Immature natural killer cell (primary cell): ENCODE data around the gene FXYD7. TPM values are rescaled to one million over a fixed set of nuclear protein-coding genes. Genes with fewer than 3 reads are reported as not detected.
A peak's percentile ranks its signal among the peaks of the same experiment; 100 is the strongest.
"Not testable (repeated sequence)": the region's sequence is repeated elsewhere in the genome, so short reads cannot be mapped to it uniquely, and the experiment has no call there.

Experiments used
- DNase-seq, 3 donors: peaks; one replicate each; pipeline ENCODE4 v3.0.0; 2022; ENCODE audit warnings: mixed read lengths in 1 of 3
- H3K27ac Mint-ChIP-seq, 6 donors: one replicate each; pipeline ENCODE4 v1.8.0; 2020; ENCODE audit warnings: mixed read lengths in 6 of 6, mild to moderate bottlenecking in 5 of 6, inconsistent platforms in 4 of 6, moderate library complexity in 3 of 6
- H3K27me3 Mint-ChIP-seq, 3 donors: one replicate each; pipeline ENCODE4 v1.8.0; 2020 to 2021; ENCODE audit warnings: low read depth in 3 of 3, mild to moderate bottlenecking in 3 of 3, mixed read lengths in 3 of 3, moderate library complexity in 3 of 3, inconsistent platforms in 1 of 3
- H3K36me3 Mint-ChIP-seq, 3 donors: one replicate each; pipeline ENCODE4 v1.8.0; 2020; ENCODE audit warnings: mixed read lengths in 3 of 3, inconsistent platforms in 2 of 3, mild to moderate bottlenecking in 2 of 3
- H3K4me1 Mint-ChIP-seq, 2 donors: one replicate each; pipeline ENCODE4 v1.8.0; 2020; ENCODE audit warnings: inconsistent platforms in 2 of 2, mild to moderate bottlenecking in 2 of 2, mixed read lengths in 2 of 2, moderate library complexity in 1 of 2
- H3K4me3 Mint-ChIP-seq, 5 donors: one replicate each; pipeline ENCODE4 v1.8.0; 2020; ENCODE audit warnings: mild to moderate bottlenecking in 5 of 5, mixed read lengths in 5 of 5, inconsistent platforms in 3 of 5, moderate library complexity in 3 of 5
- H3K9me3 Mint-ChIP-seq, 6 donors: one replicate each; pipeline ENCODE4 v1.8.0; 2020; ENCODE audit warnings: mild to moderate bottlenecking in 6 of 6, mixed read lengths in 6 of 6, inconsistent platforms in 4 of 6, moderate library complexity in 3 of 6
- polyA plus RNA-seq, 3 donors: library from polyadenylated mRNA; unstranded; fragments of 300-500 nt; fragmentation: Illumina TruSeq; gene quantifications; one replicate each; pipeline ENCODE4 v1.2.3, GENCODE V29; 2021

Gene FXYD7, protein sequence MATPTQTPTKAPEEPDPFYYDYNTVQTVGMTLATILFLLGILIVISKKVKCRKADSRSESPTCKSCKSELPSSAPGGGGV
- polyA plus RNA-seq = 1 to 10 TPM; 2.1 to 4.1 (median 2.5) TPM

DNA sequence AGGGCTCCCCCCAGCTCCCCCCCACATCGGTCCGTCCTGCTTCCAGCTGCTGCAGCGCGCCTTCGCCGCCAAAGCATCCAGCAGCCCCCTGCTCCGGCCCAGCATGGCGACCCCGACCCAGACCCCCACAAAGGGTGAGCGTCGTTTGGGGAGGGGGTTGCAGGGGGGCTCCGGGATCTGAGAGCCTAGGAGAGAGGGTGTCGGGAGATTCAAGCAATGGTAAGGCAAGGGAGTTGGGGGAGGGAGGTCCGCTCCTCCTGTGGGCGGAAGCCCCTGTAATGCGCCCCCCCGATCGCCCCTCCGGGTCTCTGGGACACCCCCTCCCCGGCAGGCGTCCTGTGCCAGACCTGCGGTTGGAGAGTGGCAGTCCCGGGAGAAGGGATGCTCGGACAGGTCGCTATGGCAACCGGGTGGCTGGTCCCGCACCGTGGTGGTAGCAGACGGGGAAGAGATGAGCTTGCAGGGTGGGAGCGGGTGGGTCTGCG is at the start of gene FXYD7:
TSS of gene FXYD7 (plus strand) at position 25 of the 485 bp plus-strand sequence. CDS start at position 104, 79 bp downstream.
- DNase-seq = peak; percentile 30 to 33 (median 31)
- H3K9me3 Mint-ChIP-seq = no peaks in the 10 kb centered on the region
- peak within 1 kb of the TSS; percentile 58 to 87 (median 73) for H3K4me3 Mint-ChIP-seq
- H3K27me3 Mint-ChIP-seq = peaks cover 2 to 10% (median 4%) of the 10 kb centered on the region in 3 donors
- peaks cover 28 to 36% of the 10 kb centered on the region in 2 donors for H3K4me1 Mint-ChIP-seq
- peak within 1 kb of the TSS in 4 of 6 donors; percentile 2 to 89 (median 20) for H3K27ac Mint-ChIP-seq
- H3K36me3 Mint-ChIP-seq = peaks cover 0 to 7% (median 0%) of the 10 kb centered on the region in 3 donors

DNA sequence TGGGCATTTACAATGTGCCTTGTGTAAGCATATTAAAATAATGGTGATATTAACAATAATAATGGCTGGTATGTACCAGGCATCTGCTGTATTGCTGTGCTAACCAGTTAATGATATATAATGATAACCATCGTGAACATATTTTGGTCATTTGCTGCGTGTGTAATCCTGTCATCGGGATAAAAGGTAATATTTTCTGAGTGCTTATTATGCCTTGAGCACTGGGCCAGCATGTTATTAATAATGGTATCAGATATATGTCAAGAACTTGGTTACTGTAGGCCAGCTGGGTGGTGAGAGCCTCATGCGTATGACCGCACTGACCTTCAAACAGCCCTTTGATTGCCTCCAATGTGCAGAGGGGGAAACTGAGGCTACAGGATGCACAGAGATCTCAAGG is 49.6 kb upstream of the FXYD7 start:
- Mint-ChIP-seq H3K9me3 (no peaks in the 10 kb centered on the region), H3K27ac (no peak overlapping the region), H3K4me1 (peaks cover 2 to 7% of the 10 kb centered on the region in 2 donors), H3K4me3 (no peak overlapping the region), H3K36me3 (no peaks in the 10 kb centered on the region), H3K27me3 (peaks cover 0 to 5% (median 1%) of the 10 kb centered on the region in 3 donors)
- DNase-seq = no peak

DNA sequence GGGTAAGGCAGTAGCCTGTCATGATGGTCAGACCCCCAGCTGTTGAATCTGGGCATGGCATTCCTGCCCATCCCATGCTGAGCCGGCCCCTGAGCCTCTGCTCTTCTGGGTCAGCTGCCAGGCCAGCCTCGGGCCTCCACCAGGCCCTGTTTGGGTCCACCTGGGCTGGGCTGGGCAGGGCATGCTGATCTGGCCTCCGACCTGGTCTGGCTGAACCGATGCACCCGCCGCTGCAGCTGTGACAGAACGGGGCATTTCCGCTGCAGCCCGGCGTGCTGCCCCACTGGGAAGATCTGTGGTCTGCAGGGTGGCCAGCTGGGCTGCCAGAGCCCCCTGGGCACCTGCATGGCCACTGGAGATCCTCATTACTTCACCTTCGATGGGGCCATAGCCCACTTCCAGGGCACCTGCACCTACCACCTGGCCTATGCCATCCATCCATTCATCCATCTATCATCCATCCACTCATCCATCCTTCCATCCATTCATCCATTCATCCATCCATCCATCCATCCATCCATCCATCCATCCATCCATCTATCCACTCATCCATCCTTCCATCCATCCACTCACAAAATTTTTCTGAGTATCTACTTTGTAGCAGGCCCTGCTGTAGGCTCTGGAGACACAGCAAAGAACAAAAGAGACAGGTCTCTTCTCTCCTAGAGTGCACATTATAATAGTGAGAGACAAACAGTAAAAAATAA is 49.0 kb upstream of the FXYD7 start:
- Mint-ChIP-seq H3K4me3 (no peak overlapping the region), H3K4me1 (peaks cover 2 to 7% of the 10 kb centered on the region in 2 donors), H3K27me3 (peaks cover 0 to 5% (median 1%) of the 10 kb centered on the region in 3 donors), H3K36me3 (no peaks in the 10 kb centered on the region), H3K27ac (no peak overlapping the region), H3K9me3 (no peaks in the 10 kb centered on the region)
- DNase-seq = no peak

DNA sequence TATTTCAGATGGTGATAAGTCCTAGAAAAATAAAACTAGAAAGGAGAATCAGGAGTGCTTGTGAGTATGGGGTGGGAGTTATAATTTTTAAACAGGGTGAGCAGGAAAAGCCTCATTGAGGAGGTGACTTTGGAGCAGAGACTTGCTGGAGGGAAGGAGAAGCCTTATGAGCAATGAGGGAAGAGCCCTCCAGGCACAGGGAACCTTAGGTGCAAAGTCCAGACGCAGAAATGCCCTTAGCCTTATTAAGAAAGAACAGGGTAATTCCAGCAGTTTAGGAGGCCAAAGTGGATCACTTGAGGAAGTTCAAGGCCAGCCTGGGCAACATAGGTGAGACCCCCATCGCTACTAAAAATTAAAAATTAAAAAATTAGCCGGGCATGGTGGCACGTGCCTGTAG is 48.4 kb upstream of the FXYD7 start:
- Mint-ChIP-seq H3K9me3 (no peaks in the 10 kb centered on the region), H3K36me3 (no peaks in the 10 kb centered on the region), H3K27me3 (peaks cover 0 to 5% (median under 1%) of the 10 kb centered on the region in 3 donors), H3K27ac (no peak overlapping the region), H3K4me3 (no peak overlapping the region), H3K4me1 (peaks cover 2 to 7% of the 10 kb centered on the region in 2 donors)
- no peak for DNase-seq

DNA sequence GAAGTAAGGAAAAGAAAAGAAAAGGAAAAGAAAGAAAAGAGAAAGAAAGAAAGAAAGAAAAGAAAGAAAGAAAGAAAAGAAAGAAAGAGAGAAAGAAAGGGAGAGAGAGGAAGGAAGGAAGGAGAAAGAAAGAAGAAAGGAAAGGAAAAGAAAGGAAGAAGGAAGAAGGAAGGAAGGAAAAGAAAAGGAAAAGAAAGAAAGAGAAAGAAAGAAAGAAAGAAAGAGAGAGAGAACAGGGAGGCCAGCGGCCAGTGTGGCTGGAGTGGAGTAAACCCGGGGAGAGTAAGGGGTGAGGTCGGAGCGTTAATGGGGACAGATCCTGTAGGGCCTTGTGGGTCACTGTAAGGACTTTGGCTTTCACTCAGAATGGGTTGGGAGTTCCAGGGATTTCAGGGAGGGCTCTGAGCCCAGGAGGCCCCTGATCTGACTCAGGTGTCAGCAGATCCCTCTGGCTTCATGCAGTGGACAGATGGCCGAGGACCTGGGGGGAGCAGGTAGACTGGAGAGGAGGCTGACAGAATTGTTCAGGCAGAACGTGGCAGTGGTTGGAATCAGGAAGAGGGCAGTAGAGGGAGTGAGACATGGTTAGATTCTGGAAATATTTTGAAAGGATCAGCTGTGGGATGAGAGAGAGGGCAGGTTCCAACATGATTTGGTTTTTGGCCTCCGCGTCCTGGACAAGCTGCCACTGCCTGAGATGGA is 47.2 kb upstream of the FXYD7 start:
- no peaks in the 10 kb centered on the region for H3K9me3 Mint-ChIP-seq
- no peaks in the 10 kb centered on the region for H3K36me3 Mint-ChIP-seq

DNA sequence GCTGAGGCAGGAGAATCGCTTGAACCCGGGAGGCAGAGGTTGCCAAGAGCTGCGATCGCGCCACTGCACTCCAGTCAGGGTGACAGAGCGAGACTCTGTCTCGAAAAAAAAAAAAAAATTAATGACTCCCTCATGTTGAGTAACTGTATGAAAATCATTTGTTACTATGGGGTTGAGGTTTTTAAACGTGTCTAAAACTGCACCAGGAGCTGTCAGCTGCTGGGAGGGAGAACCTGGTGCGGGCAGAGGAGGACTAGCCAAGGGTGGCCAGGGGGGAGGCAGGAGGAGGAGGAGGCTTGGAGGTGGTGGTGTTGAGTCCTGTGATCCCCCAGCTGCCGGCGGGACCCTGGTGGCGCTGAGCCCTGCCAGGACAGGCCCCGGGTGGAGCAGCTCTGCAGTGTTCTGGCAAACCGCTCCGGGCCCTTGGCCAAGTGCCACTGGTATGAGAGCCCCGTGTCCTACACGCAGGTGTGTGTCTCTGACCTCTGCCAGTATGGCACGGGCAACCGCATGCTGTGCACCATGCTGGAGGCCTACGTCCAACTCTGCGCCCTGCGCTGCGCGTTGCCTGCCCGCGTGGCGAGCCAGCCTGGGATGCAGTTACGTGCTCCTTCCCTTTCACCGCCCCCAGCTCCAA is 44.5 kb upstream of the FXYD7 start:
- Mint-ChIP-seq H3K36me3 (no peaks in the 10 kb centered on the region), H3K4me3 (no peak overlapping the region), H3K9me3 (no peaks in the 10 kb centered on the region), H3K27ac (no peak overlapping the region), H3K4me1 (no peaks in the 10 kb centered on the region), H3K27me3 (peaks cover 0 to 2% (median 0%) of the 10 kb centered on the region in 3 donors)
- no peak for DNase-seq

More for the DNA sequence above, 47.2 kb upstream of the FXYD7 start:
- H3K27me3 Mint-ChIP-seq = peaks cover 0 to 2% (median 0%) of the 10 kb centered on the region in 3 donors
- no peaks in the 10 kb centered on the region for H3K4me1 Mint-ChIP-seq
- no peak overlapping the region for H3K27ac Mint-ChIP-seq
- H3K4me3 Mint-ChIP-seq = no peak overlapping the region
- no peak for DNase-seq

DNA sequence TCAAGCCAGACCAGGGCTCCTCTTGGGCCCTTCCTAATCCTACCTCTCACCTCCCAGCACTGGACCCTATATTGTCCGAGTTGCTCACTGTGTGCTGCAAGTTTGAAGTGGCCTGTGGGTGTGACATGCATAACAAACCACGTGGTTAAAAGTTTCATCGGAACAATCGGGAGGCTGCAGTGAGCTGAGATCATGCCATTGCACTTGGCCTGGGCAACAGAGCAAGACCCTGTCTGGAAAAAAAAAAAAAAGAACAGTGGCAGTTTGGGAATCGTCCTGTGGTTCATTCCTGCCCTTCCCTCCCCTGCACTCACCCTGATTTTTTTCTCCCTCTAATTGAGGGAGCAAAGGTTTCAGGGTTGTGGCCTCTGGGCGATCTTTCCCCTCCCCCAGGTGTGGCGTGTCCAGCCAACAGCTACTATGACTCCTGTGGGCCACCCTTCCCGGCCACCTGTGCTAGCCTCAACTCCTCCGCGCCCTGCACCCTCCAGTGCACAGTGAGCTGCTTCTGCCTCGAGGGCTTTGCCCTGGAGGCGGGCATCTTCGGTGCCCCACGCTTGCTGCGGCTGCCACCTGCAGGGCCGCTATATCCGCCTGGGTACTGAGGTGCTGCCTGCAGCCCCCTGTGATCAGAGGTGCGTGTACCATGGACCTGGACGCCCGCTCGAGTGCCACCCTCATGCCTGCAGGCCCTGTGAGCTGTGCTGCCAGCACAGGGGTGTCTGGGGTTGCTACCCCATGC is 43.7 kb upstream of the FXYD7 start:
- no peak for DNase-seq
- Mint-ChIP-seq H3K4me1 (no peaks in the 10 kb centered on the region), H3K4me3 (no peak overlapping the region), H3K27ac (no peak overlapping the region), H3K9me3 (no peaks in the 10 kb centered on the region), H3K36me3 (no peaks in the 10 kb centered on the region), H3K27me3 (peaks cover 0 to 3% (median 2%) of the 10 kb centered on the region in 3 donors)

DNA sequence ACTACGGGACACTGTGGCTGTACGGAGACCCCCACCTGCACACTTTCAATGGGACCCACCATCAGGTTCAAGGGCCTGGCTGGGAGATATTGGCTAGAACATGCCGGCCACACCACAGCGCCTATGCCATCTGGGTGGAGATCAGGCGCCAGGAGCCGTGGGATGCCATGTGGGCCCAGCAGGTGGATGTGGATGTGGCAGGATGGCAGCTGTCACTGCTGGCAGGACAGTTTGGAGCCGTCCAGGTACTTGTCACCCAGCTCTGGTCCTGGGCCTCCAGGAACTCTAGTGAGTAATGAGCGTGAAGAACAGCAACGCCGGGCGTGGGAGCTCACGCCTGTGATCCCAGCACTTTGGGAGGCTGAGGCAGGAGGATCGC is 43.2 kb upstream of the FXYD7 start:
- Mint-ChIP-seq H3K4me1 (no peaks in the 10 kb centered on the region), H3K27ac (no peak overlapping the region), H3K4me3 (no peak overlapping the region), H3K27me3 (peaks cover 0 to 3% (median 2%) of the 10 kb centered on the region in 3 donors), H3K36me3 (no peaks in the 10 kb centered on the region), H3K9me3 (no peaks in the 10 kb centered on the region)
- DNase-seq = no peak

DNA sequence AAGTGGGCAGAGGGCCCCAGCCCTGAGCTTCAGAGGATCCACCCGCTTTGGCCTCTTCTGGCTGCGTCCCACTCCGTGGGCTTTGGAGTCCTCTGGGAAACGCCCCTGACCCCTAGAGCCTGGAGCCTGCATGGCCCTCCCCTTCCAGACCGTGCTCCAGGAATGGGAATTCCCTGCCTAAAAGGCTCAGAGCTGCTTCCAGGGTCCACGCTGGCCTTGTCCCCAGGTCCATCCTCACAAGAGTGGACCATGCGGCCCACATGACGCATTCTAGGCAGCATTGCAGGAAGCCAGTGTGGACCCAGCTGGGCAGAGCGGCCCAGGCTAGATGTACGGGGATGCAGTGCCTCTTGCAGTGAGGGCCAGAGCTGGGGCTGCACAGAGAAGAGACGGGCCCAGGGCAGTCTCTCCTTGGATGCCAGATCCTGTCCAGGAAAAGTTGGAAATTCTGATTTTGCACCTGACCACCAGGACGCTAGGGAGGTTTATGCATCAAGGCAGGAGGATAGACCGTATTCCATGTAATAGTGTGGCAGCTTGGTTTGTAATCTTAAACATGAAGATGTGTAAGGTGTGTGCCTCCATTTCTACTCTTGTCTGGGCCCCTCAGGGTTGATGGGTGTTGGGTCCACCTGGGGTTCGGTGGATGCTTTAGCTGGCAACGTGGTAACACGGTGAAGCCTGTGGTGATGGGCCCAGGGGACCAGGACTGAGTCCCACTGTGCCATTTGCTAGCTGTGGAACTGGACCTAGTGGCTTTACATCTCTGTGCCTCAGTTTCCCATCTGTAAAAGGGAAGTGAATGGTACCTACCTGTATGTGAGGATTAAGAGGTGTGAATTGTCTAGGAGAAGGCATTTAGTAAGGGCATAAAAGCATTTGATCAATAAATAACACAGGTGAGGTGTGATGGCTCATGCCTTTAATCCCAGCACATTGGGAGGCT is 42.2 kb upstream of the FXYD7 start:
- Mint-ChIP-seq H3K27ac (no peak overlapping the region), H3K36me3 (no peaks in the 10 kb centered on the region), H3K9me3 (no peaks in the 10 kb centered on the region), H3K4me1 (no peaks in the 10 kb centered on the region), H3K4me3 (no peak overlapping the region), H3K27me3 (peaks cover 0 to 3% (median 2%) of the 10 kb centered on the region in 3 donors)
- no peak for DNase-seq

DNA sequence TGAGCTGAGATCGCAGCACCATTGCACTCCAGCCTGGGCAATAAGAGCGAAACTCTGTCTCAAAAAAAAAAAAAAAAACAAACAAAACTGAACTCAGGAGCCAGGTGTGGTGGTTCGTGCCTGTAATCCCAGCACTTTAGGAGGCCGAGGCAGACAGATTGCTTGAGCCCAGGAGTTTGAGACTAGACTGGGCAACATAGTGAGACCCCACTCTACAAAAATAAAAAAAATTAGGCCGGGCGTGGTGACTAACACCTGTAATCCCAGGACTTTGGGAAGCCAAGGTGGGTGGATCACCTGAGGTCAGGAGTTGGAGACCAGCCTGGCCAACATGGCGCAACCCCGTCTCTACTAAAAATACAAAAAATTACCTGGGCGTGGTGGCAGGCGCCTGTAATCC is 41.1 kb upstream of the FXYD7 start:
- H3K4me1 Mint-ChIP-seq, DNase-seq, H3K9me3 Mint-ChIP-seq, H3K27me3 Mint-ChIP-seq, H3K27ac Mint-ChIP-seq, H3K4me3 Mint-ChIP-seq, H3K36me3 Mint-ChIP-seq: not testable (repeated sequence)

DNA sequence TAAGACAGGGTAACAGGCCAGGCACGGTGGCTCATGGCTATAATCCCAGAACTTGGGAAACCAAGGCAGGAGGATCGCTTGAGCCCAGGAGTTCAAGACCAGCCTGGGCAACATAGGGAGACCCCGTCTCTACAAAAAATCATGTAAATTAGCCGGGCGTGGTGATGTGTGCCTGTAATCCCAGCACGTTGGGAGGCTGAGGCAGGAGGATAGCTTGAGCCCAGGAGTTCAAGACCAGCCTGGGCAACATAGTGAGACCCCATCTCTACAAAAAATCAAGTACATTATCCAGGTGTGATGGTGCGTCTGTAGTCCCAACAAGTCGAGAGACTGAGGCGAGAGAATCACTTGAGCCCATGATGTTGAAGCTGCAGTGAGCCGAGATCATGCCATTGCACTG is 39.4 kb upstream of the FXYD7 start:
- not testable (repeated sequence) for H3K4me1 Mint-ChIP-seq, H3K4me3 Mint-ChIP-seq, H3K36me3 Mint-ChIP-seq, H3K9me3 Mint-ChIP-seq, H3K27me3 Mint-ChIP-seq, DNase-seq
- H3K27ac Mint-ChIP-seq = peak overlapping the region in 2 of 6 donors; percentile 3 to 27

DNA sequence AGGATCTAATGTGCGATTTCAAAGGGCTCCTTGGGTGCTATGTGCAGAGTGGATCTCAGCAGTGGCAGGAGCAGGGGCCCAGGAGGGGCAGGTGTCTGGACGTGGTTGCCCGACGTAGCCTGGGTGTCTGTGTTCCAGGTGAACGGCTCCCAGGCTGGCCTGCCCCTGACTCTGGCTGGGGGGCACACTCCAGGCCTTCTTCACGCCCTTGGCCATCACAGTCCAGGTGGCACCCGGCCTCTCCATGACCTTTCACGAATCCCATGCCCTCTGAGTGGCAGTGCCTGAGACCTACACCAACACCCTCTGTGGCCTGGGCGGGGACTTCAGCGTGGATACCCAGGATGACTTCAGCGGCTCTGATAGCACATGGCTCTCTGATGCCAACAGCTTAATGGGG is 38.7 kb upstream of the FXYD7 start:
- no peak for DNase-seq
- H3K27ac Mint-ChIP-seq = no peak overlapping the region
- H3K4me3 Mint-ChIP-seq = no peak overlapping the region
- H3K4me1 Mint-ChIP-seq = no peaks in the 10 kb centered on the region
- H3K27me3 Mint-ChIP-seq = peaks cover 2 to 5% (median 3%) of the 10 kb centered on the region in 3 donors
- H3K9me3 Mint-ChIP-seq = no peaks in the 10 kb centered on the region
- H3K36me3 Mint-ChIP-seq = no peaks in the 10 kb centered on the region

DNA sequence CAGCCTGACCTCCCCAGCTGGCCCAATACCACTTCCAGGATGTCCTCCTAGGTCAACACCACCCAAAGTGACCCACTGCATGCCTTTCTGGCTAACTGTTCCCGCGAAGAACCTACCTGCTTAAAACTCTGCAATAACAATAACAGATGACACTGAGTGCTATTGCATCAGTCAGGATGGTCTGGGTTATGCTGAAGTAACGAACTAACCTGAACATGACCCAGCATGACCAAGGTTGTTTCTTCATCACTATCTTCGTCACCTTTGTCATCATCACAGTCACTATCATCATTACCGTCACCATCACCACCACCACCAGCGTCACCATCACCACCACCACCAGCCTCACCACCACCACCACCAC is 38.0 kb upstream of the FXYD7 start:
- H3K4me3 Mint-ChIP-seq = no peak overlapping the region
- H3K27me3 Mint-ChIP-seq = peaks cover 1 to 5% (median 2%) of the 10 kb centered on the region in 3 donors
- H3K27ac Mint-ChIP-seq = no peak overlapping the region
- no peak for DNase-seq
- H3K36me3 Mint-ChIP-seq = no peaks in the 10 kb centered on the region
- no peaks in the 10 kb centered on the region for H3K4me1 Mint-ChIP-seq
- no peaks in the 10 kb centered on the region for H3K9me3 Mint-ChIP-seq
